ENCODE measurements around the gene MED15.

Gene MED15, protein sequence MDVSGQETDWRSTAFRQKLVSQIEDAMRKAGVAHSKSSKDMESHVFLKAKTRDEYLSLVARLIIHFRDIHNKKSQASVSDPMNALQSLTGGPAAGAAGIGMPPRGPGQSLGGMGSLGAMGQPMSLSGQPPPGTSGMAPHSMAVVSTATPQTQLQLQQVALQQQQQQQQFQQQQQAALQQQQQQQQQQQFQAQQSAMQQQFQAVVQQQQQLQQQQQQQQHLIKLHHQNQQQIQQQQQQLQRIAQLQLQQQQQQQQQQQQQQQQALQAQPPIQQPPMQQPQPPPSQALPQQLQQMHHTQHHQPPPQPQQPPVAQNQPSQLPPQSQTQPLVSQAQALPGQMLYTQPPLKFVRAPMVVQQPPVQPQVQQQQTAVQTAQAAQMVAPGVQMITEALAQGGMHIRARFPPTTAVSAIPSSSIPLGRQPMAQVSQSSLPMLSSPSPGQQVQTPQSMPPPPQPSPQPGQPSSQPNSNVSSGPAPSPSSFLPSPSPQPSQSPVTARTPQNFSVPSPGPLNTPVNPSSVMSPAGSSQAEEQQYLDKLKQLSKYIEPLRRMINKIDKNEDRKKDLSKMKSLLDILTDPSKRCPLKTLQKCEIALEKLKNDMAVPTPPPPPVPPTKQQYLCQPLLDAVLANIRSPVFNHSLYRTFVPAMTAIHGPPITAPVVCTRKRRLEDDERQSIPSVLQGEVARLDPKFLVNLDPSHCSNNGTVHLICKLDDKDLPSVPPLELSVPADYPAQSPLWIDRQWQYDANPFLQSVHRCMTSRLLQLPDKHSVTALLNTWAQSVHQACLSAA

DNA sequence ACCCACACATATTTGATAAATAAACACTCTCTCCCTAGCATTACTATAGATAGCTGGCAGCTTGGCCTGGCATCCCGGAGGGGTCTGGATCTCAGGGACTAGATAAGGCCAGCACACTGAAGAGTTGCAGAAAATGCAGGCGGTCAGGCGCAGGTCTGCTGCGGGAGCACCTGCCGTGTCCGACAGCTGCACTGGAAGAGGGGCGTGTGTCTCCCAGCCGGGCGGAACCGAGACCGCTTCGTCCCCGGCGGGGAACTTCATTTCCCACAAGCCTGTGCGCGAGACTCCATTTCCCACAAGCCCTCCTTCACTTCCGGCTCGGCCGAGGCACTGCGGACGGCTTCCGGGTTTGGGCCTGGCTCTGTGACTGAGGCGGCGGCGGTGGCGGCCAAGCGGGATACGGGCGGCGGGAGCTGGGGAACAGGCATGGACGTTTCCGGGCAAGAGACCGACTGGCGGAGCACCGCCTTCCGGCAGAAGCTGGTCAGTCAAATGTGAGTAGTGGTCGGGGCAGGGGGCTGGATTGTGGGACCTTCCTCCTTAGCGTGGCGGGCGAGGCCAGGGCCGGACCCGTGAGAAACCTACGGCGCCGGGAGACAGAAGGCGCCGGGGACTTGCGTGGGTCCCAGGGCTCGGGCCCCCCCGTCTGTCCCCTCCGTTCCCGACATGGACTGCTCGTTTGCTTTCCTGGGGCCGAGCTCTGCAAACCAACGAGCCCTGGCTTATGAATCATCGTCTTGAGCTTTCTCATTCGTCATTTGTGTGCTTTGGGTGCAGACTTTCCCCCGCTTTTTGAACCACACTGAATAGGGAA lies at the start of gene MED15:
TSS of gene MED15 (plus strand) at position 358 of the 814 bp plus-strand sequence. CDS start at position 427, 69 bp downstream.
- Mint-ChIP-seq H3K27me3 (no peaks in the 10 kb centered on the region), H3K9me3 (no peaks in the 10 kb centered on the region), H3K27ac (ENCODE audit: low read depth) (peak within 1 kb of the TSS; percentile 93), H3K4me3 (peak within 1 kb of the TSS; percentile 96), H3K36me3 (ENCODE audit: insufficient read depth) (peaks cover 20% of the 10 kb centered on the region), H3K4me1 (peaks cover 53% of the 10 kb centered on the region)
- ATAC-seq (replicated peaks; ENCODE audit: extremely low read depth, poor library complexity, severe bottlenecking): peak; percentile 89
- peak; percentile 73 to 77 for DNase-seq (ENCODE audit: low spot score in 2 of 2)

GRCh38 chr22:20458530-20459151 lies 48.8 kb upstream of the MED15 start:
- Mint-ChIP-seq H3K9me3 (no peaks in the 10 kb centered on the region), H3K4me3 (no peak overlapping the region), H3K27ac (ENCODE audit: low read depth) (peak overlapping the region; percentile 68), H3K27me3 (no peaks in the 10 kb centered on the region), H3K36me3 (ENCODE audit: insufficient read depth) (peaks cover 8% of the 10 kb centered on the region), H3K4me1 (peaks cover 35% of the 10 kb centered on the region)
- ATAC-seq (replicated peaks; ENCODE audit: extremely low read depth, poor library complexity, severe bottlenecking) (no peak), DNase-seq (ENCODE audit: low spot score in 2 of 2) (no peak)

DNA sequence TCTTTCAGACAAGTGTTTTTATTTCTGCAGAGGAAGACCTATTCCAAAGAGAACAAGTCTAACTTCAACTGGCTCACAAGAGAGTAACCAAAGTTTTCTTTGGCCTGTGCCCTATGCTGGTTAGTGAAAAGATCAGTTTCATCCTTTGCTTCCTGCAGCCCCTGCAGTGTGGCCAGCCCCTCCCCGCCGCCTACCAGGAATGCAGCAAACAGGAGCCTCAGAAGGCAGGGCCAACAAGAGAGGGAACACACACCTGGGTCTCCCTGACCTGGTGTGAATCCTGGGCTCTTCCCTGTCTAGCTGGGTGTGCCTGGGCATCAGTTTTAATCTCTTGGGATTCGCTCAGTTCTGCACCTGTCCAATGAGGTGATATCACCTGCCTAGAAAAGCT lies 48.3 kb upstream of the MED15 start:
- ATAC-seq (replicated peaks; ENCODE audit: extremely low read depth, poor library complexity, severe bottlenecking) (no peak), DNase-seq (ENCODE audit: low spot score in 2 of 2) (no peak)
- Mint-ChIP-seq H3K4me1 (peaks cover 40% of the 10 kb centered on the region), H3K27me3 (no peaks in the 10 kb centered on the region), H3K9me3 (no peaks in the 10 kb centered on the region), H3K36me3 (ENCODE audit: insufficient read depth) (peaks cover 13% of the 10 kb centered on the region), H3K27ac (ENCODE audit: low read depth) (no peak overlapping the region), H3K4me3 (no peak overlapping the region)

DNA sequence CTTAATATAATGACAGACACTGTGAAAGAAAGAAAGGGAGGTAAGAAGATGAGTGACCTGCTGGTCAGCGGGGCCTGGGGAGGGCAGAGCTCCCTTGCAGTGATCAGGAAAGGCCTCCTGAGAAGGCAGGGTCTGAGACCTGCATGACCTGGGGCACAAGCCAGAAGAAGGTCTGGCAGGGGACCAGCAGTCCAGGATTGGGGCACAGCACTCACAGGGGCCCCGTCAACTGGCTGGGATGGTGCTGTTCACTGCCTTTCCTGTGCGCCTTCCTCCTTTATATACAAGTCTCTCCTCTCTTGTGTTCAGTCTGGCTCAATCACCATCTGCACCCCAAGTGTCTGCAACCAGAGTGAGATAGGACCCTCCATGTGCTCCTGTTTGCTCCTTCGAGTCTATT lies 47.5 kb upstream of the MED15 start:
- H3K4me3 Mint-ChIP-seq: no peak overlapping the region
- DNase-seq (ENCODE audit: low spot score in 2 of 2) (no peak), ATAC-seq (replicated peaks; ENCODE audit: extremely low read depth, poor library complexity, severe bottlenecking) (no peak)
- H3K36me3 Mint-ChIP-seq (ENCODE audit: insufficient read depth): peaks cover 16% of the 10 kb centered on the region
- no peaks in the 10 kb centered on the region for H3K9me3 Mint-ChIP-seq
- no peak overlapping the region for H3K27ac Mint-ChIP-seq (ENCODE audit: low read depth)
- no peaks in the 10 kb centered on the region for H3K27me3 Mint-ChIP-seq
- peaks cover 47% of the 10 kb centered on the region for H3K4me1 Mint-ChIP-seq

- DNase-seq (ENCODE audit: low spot score in 2 of 2) (peak; percentile 23 to 26), ATAC-seq (replicated peaks; ENCODE audit: extremely low read depth, poor library complexity, severe bottlenecking) (peak; percentile 85)
- H3K27ac Mint-ChIP-seq (ENCODE audit: low read depth): peak overlapping the region; percentile 92
- H3K36me3 Mint-ChIP-seq (ENCODE audit: insufficient read depth): peaks cover 10% of the 10 kb centered on the region
- peaks cover 46% of the 10 kb centered on the region for H3K4me1 Mint-ChIP-seq
- H3K4me3 Mint-ChIP-seq: peak overlapping the region; percentile 62
- H3K9me3 Mint-ChIP-seq: no peaks in the 10 kb centered on the region
- no peaks in the 10 kb centered on the region for H3K27me3 Mint-ChIP-seq
Measured at GRCh38 chr22:20463324-20464095, 43.9 kb upstream of the MED15 start.

DNA sequence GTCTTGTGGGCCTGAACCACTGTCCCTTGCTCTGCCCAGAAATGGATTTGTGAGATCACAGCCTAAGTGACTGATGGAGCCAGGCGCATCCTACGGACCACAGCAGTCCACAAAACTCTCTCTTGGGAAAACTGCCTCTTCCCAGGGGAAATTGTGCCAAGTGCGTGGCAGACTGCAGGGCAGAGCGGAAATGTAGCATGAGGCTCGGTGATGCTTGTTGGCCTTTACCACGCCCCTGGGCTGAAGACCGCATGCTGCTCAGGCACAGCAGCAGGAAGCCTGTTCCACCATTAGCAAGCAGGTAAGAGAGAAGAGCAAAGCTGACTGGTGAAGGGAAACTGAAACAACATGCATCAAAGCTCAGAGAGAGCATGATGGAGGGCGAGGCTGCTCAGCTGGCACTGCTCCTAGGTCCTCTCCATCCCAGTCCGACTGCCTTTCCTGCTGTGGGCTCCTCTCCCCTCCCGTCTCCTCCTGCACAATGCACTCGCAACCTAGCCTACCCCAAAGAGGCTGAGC lies 43.3 kb upstream of the MED15 start:
- Mint-ChIP-seq H3K27me3 (no peaks in the 10 kb centered on the region), H3K9me3 (no peaks in the 10 kb centered on the region), H3K4me3 (peak overlapping the region; percentile 62), H3K36me3 (ENCODE audit: insufficient read depth) (peaks cover 14% of the 10 kb centered on the region), H3K27ac (ENCODE audit: low read depth) (peak overlapping the region; percentile 92), H3K4me1 (peaks cover 51% of the 10 kb centered on the region)
- ATAC-seq (replicated peaks; ENCODE audit: extremely low read depth, poor library complexity, severe bottlenecking) (peak; percentile 82), DNase-seq (ENCODE audit: low spot score in 2 of 2) (peak; percentile 30 to 45)

DNA sequence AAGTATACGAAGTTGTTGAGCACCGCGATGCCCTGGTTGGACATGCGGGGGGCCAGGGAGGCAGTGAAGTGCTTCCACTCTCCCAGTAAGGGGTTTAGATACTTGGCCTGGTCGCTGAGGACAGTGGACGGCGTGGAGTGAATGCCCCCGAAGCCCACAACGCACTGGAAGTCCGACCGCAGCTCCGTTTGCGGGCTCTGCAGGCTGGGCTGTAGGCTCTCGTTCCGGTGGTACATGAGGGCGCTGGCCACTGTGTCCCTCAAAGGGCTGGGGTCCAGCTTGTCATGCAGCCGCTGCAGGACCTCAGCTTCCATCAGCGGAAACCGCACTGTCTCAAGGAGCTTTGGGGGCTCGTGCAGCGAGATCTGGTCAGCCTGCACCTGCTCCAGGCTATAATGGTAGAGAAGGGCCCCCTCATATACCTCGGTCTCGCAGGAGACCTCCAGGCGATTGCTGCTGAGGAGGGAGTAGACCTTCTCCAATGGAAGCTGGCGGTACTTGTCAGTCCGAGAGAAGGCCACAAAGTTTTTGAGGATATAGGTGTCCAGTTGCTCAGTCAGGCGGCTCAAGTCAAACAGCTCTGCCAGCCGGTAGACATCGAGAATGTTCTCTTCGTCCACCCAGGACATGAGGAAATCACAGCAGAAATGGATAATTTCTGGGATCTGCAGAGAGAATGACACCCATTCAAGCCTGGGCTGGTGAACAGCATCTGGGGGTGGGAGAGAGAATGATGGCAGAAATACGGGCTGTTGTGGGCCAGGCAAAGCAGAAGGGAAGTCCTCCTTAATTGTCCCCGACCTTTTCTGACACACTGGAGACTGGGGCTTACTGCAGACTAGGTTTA lies 42.3 kb upstream of the MED15 start:
- no peaks in the 10 kb centered on the region for H3K27me3 Mint-ChIP-seq
- H3K27ac Mint-ChIP-seq (ENCODE audit: low read depth): peak overlapping the region; percentile 92
- no peaks in the 10 kb centered on the region for H3K9me3 Mint-ChIP-seq
- no peak for ATAC-seq (replicated peaks; ENCODE audit: extremely low read depth, poor library complexity, severe bottlenecking)
- no peak for DNase-seq (ENCODE audit: low spot score in 2 of 2)
- H3K4me3 Mint-ChIP-seq: peak overlapping the region; percentile 62
- peaks cover 46% of the 10 kb centered on the region for H3K4me1 Mint-ChIP-seq
- H3K36me3 Mint-ChIP-seq (ENCODE audit: insufficient read depth): peaks cover 13% of the 10 kb centered on the region

DNA sequence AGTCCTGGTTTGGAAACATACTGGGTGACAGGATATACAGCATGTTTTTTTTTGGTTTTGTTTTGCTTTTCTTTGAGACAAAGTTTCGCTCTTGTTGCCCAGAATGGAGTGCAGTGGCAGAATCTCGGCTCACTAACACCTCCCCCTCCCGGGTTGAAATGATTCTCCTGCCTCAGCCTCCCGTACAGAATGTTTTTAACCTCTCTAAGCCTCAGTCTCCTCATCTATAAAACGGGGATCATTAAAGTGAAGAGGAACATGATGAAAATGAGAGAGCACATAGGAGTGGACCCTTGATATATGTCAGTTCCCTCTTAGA lies 41.7 kb upstream of the MED15 start:
- Mint-ChIP-seq H3K27me3 (no peaks in the 10 kb centered on the region), H3K4me3 (no peak overlapping the region), H3K36me3 (ENCODE audit: insufficient read depth) (peaks cover 12% of the 10 kb centered on the region), H3K9me3 (no peaks in the 10 kb centered on the region), H3K4me1 (peaks cover 46% of the 10 kb centered on the region), H3K27ac (ENCODE audit: low read depth) (peak overlapping the region; percentile 92)
- ATAC-seq (replicated peaks; ENCODE audit: extremely low read depth, poor library complexity, severe bottlenecking) (no peak), DNase-seq (ENCODE audit: low spot score in 2 of 2) (no peak)

DNA sequence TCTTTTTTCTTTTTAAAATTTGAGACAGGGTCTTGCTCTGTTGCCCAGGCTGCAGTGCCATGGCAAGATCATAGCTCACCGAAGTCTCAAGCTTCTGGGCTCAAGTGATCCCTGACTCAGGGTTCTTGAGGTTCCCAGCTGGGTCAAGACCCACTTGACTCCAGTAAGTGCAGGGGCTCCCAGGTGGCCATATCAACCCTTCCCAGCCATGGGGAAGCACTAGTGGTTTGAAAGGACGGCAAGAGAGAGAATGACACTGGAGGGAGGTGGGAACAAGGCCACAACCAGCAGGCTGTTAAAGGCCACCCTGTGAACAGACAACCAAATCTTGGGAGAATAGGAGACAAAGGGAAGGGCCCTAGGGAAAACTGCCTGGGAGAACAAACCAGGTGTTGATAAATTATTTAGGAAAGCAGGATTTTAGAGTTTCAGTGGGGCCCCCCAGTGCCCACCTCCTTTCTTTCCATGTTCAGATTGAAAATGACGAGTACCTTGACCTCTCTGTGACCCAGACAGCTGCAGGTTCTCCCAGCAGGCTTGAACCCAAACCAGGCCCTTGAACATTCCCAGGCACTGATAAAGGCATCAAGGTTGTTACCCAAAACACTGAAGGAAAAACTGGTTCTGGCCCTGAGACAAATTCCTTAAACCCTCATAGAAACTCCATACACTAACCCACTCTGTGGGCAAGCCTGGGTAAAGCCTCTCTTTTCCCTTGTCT lies 40.6 kb upstream of the MED15 start:
- H3K4me3 Mint-ChIP-seq: no peak overlapping the region
- ATAC-seq (replicated peaks; ENCODE audit: extremely low read depth, poor library complexity, severe bottlenecking): no peak

DNA sequence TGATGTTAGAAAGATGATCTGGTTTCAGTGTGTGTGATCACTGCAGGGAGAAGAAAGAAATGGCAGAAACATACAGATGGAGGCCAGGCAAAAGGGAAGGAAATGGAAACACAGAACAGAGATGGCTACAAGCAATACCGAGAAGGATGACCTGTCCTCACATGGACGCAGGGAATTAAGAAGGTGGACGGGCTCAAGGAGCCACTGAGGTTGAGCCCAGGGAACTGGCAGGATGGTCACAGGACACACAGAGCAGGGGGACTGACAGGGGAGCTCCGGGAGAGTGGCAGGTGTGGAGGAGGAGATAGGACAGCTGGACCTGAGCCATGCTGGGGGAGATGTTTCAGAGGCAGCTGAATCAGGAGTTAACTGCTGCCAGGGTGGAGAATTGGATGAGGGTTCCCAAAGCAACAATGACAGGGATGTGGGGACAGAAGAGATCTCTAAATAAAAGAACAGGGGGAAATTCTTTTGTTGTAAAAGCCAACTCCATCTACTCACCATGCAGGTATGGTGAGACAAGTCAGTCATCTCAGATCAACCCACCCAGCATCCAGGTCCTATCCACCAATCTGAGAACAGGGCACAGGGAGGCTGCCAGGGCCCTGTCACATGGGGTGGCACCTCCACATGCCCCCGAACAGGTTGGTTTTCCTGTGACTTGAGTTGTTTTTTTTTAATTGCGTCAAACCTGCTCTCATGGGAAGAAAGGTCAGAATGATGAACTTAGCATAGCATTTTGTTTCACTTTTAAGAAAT lies 38.1 kb upstream of the MED15 start:
- Mint-ChIP-seq H3K4me3 (no peak overlapping the region), H3K27ac (ENCODE audit: low read depth) (peak overlapping the region; percentile 80), H3K4me1 (peaks cover 26% of the 10 kb centered on the region), H3K27me3 (no peaks in the 10 kb centered on the region), H3K36me3 (ENCODE audit: insufficient read depth) (peaks cover 6% of the 10 kb centered on the region), H3K9me3 (no peaks in the 10 kb centered on the region)
- DNase-seq (ENCODE audit: low spot score in 2 of 2): no peak
- no peak for ATAC-seq (replicated peaks; ENCODE audit: extremely low read depth, poor library complexity, severe bottlenecking)

More for the DNA sequence above, 40.6 kb upstream of the MED15 start:
- H3K27me3 Mint-ChIP-seq: no peaks in the 10 kb centered on the region
- peaks cover 46% of the 10 kb centered on the region for H3K4me1 Mint-ChIP-seq
- peak overlapping the region; percentile 41 for H3K27ac Mint-ChIP-seq (ENCODE audit: low read depth)
- DNase-seq (ENCODE audit: low spot score in 2 of 2): no peak
- peaks cover 12% of the 10 kb centered on the region for H3K36me3 Mint-ChIP-seq (ENCODE audit: insufficient read depth)
- no peaks in the 10 kb centered on the region for H3K9me3 Mint-ChIP-seq

Measured in central memory CD8-positive, alpha-beta T cell (primary cell).